ENCODE measurements around the gene IL12RB2.

Gene IL12RB2

DNA sequence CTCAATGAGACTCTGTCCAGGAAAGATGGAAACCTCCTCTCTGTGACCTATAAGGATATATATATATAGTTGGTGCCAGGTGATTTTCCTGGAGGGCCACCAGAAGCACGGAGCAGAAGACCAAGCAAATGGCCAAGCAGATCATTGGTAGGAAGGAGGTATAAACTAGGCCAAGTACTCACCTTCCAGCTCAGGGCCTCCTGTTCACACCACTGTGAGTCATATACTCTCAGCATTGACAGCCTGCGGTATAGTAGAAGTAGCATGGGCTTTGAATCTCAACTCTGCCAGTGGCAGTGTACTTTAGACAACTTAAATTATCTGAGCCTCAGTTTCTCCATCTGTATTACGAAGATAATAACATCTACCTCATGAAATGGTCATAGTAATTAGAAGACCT, 15.4 kb downstream of the IL12RB2 start:
- FAIRE-seq, result no peak
- TF ChIP-seq SPI1 (IDR thresholded peaks at IDR 0.05; ENCODE audit: low read depth, low read length) (no peak), PAX5 (IDR thresholded peaks at IDR 0.05; ENCODE audit: insufficient read depth, low read length, severe bottlenecking) (no peak), POU2F2 (IDR thresholded peaks at IDR 0.05; ENCODE audit: low read depth, low read length) (no peak), POLR2A (IDR thresholded peaks at IDR 0.05; ENCODE audit: low read depth, low read length) (no peak), TAF1 (IDR thresholded peaks at IDR 0.05; ENCODE audit: low read depth, low read length) (no peak), POLR2AphosphoS5 (IDR thresholded peaks at IDR 0.05; ENCODE audit: low read depth, low read length) (no peak)
- DNase-seq (ENCODE audit: insufficient read length, low spot score), result no peak

DNA sequence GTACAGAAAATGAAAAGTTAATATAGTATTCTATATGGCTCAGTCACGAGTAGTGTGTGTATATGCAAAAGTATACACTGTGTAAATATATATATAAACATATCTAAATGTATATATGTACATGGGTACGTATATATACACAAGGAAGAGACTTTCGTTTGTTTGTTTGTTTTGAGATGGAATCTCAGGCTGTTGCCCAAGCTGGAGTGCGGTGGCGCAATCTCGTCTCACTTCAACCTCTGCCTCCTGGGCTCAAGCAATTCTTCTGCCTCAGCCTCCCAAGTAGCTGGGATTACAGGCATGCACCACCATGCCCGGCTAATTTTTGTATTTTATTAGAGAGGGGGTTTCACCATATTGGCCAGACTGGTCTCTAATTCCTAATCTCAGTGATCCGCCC, 16.4 kb downstream of the IL12RB2 start:
- FAIRE-seq (no peak), DNase-seq (ENCODE audit: insufficient read length, low spot score) (no peak)
- TF ChIP-seq TAF1 (IDR thresholded peaks at IDR 0.05; ENCODE audit: low read depth, low read length), result no peak
- no peak for TF ChIP-seq POU2F2 (IDR thresholded peaks at IDR 0.05; ENCODE audit: low read depth, low read length)
- TF ChIP-seq POLR2A (IDR thresholded peaks at IDR 0.05; ENCODE audit: low read depth, low read length), result no peak
- no peak for TF ChIP-seq SPI1 (IDR thresholded peaks at IDR 0.05; ENCODE audit: low read depth, low read length)
- no peak for TF ChIP-seq POLR2AphosphoS5 (IDR thresholded peaks at IDR 0.05; ENCODE audit: low read depth, low read length)
- no peak for TF ChIP-seq PAX5 (IDR thresholded peaks at IDR 0.05; ENCODE audit: insufficient read depth, low read length, severe bottlenecking)

DNA sequence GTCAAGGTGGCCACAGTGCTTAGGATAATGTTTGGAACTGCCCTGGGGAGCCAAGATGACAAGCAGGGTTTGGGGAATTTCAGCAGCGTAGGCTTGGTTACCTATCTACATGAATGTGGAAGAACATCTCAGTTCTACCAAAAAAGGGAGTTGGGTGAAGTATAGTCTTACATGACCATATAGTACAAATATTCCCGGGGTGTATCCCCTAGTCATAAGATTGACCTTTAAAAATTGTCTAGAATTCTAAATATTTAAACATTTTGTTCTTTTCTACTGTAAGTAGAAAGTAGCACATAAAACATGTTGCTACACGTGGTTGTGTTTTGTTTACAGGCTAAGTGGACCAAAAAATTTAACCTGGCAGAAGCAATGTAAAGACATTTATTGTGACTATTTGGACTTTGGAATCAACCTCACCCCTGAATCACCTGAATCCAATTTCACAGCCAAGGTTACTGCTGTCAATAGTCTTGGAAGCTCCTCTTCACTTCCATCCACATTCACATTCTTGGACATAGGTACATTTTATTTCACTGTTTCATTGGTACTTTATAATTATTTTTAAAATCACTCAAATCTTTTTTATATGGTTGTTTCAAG, 20.3 kb downstream of the IL12RB2 start:
- DNase-seq (ENCODE audit: insufficient read length, low spot score) (no peak), FAIRE-seq (no peak)
- no peak for TF ChIP-seq POLR2AphosphoS5 (IDR thresholded peaks at IDR 0.05; ENCODE audit: low read depth, low read length)

DNA sequence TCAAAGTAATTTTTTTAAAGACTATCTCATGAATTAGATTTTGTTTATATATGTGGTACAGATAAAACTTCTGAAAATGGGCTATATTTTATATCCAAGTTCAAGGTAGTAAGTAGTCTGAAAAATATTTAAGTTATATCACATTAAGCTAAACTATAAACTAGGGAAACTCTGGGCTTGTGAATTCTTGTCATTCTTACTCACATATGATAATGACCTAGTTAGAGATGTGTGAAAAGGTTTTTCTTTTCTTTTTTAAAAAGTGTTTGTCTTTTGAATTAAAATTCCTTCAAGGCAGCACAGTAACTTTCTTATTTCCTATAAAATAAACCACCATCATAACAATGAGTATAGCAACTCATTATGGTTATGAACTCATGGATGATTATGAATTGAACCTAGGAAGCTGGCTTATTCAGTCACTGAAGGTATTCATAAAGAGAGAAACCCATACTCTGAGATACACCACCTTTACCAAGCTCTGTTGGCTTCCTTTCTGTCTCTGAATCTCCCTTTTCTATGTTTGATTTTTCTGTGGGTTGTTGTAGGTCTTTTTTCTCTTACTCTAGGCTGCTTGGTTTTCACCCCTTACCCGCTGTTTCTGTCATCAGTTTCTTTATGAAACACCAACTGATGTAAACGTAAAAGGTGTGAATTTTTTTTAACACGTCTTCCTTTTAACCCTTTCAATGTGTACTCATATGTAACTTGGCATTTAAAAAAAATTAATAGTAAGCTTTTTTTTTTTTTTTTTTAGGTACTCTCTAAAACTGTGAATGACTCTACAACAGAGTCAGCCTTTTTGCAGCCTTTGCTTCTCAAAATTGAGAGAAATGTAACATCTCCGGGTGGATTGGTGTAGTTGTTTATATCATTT, 25.2 kb downstream of the IL12RB2 start:
- TF ChIP-seq PAX5 (IDR thresholded peaks at IDR 0.05; ENCODE audit: insufficient read depth, low read length, severe bottlenecking) (peak; percentile 44), SPI1 (IDR thresholded peaks at IDR 0.05; ENCODE audit: low read depth, low read length) (no peak)
- DNase-seq (ENCODE audit: insufficient read length, low spot score) (no peak), FAIRE-seq (peak; percentile 9)

DNA sequence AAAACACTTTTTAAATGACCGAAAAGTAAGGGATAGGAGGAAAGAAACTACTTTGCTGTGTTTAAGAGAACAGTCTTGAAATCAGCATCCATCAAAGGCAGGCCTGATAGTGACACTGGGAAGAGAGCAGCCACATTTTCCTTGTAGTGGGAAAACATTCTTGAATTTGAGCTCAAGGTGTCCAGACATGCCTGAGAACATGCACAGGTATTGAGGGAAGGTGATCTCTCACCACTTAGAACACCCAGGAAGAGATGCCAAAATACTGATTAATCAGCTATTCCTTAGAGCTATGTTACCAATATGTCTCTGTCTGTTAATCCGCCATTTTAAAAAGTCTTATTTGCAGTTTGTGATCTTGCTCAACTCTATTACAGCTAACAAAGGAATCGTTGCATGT, 25.9 kb downstream of the IL12RB2 start:
- no peak for DNase-seq (ENCODE audit: insufficient read length, low spot score)
- TF ChIP-seq TAF1 (IDR thresholded peaks at IDR 0.05; ENCODE audit: low read depth, low read length) (no peak), POLR2AphosphoS5 (IDR thresholded peaks at IDR 0.05; ENCODE audit: low read depth, low read length) (no peak), POLR2A (IDR thresholded peaks at IDR 0.05; ENCODE audit: low read depth, low read length) (no peak), PAX5 (IDR thresholded peaks at IDR 0.05; ENCODE audit: insufficient read depth, low read length, severe bottlenecking) (no peak), SPI1 (IDR thresholded peaks at IDR 0.05; ENCODE audit: low read depth, low read length) (no peak), POU2F2 (IDR thresholded peaks at IDR 0.05; ENCODE audit: low read depth, low read length) (no peak)
- FAIRE-seq, result no peak

DNA sequence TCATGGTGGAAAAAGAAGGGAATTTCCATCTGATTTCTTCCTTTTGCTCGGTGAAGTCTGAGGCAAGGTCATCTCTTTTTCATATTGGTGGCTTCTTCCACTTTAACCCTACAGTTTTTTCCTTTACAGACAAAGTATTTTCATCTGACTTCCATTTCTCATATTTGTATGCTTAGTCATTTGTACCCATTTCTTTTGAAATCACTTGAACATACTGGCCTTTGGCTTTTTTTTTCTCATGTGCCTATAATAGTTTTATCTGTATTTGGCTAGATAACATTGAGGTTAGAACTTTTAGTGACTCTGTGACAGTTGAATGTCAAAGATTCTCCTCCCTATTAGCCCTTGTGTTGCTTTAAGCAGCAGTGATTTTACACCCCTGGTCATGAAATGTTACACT, 27.7 kb downstream of the IL12RB2 start:
- TF ChIP-seq SPI1 (IDR thresholded peaks at IDR 0.05; ENCODE audit: low read depth, low read length), result no peak
- TF ChIP-seq POLR2A (IDR thresholded peaks at IDR 0.05; ENCODE audit: low read depth, low read length), result no peak
- TF ChIP-seq PAX5 (IDR thresholded peaks at IDR 0.05; ENCODE audit: insufficient read depth, low read length, severe bottlenecking), result no peak
- no peak for TF ChIP-seq POU2F2 (IDR thresholded peaks at IDR 0.05; ENCODE audit: low read depth, low read length)
- no peak for TF ChIP-seq POLR2AphosphoS5 (IDR thresholded peaks at IDR 0.05; ENCODE audit: low read depth, low read length)
- no peak for TF ChIP-seq TAF1 (IDR thresholded peaks at IDR 0.05; ENCODE audit: low read depth, low read length)
- no peak for DNase-seq (ENCODE audit: insufficient read length, low spot score)

DNA sequence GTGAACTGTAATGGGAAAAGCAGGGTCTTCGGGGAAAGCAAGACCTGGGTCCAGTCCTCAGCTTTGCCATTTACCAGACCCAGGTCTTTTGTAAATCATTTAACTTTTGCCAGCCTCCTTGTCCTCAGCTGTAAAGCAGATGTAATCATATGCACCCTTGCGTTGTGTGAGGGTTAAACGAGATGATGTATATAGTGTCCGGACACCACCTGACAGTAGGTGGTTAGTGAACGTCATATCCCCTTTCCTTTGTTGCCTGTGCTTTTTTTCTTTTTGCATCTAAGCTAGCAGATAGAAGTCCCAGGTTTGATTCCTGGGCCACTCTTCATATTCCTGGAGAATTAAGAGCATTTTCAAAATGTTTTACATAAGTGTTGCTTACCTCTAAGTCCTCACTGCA, 28.5 kb downstream of the IL12RB2 start:
- FAIRE-seq (no peak), DNase-seq (ENCODE audit: insufficient read length, low spot score) (no peak)

More for the DNA sequence above, 27.7 kb downstream of the IL12RB2 start:
- no peak for FAIRE-seq

DNA sequence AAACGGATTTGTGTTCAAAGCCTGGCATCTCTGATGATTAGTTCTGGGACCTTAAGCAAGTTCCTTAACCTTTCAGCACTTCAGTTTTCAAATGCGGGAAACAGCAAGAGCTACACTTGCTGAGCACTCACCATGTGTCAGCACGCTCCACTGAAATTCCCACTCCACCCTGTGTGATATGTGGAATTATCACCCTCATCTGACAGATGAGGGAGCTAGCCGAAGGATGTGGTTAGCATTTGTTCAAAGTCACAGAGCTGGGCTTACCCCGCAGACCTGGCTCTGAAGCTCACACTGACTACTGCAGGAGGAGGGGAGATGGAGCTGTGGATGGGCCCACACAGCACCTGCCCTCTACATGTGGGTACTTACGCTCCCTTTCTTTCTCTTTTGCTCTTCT, 29.1 kb downstream of the IL12RB2 start:
- DNase-seq (ENCODE audit: insufficient read length, low spot score) (no peak), FAIRE-seq (peak; percentile 78)

More for the DNA sequence above, 28.5 kb downstream of the IL12RB2 start:
- TF ChIP-seq POLR2AphosphoS5 (IDR thresholded peaks at IDR 0.05; ENCODE audit: low read depth, low read length) (no peak), PAX5 (IDR thresholded peaks at IDR 0.05; ENCODE audit: insufficient read depth, low read length, severe bottlenecking) (no peak), SPI1 (IDR thresholded peaks at IDR 0.05; ENCODE audit: low read depth, low read length) (no peak), POU2F2 (IDR thresholded peaks at IDR 0.05; ENCODE audit: low read depth, low read length) (no peak), TAF1 (IDR thresholded peaks at IDR 0.05; ENCODE audit: low read depth, low read length) (no peak), POLR2A (IDR thresholded peaks at IDR 0.05; ENCODE audit: low read depth, low read length) (no peak)

DNA sequence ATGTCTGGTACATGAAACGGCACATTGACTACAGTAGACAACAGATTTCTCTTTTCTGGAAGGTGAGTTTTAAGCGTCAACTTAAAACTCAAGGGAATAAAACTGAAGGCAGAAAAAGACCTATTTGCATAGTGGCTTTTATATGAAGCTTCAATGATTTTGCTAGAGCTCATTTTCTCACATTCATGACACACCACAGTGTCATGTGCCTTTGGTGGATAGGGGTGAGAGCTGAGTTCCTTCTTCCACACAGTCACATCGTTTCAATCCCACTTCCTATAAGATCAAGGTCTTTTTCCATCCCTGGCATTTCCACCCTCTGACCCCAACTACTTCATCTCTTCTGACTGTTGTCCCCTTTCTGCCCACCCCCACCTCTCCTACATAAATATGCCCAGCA, 31.0 kb downstream of the IL12RB2 start:
- peak; percentile 82 for TF ChIP-seq SPI1 (IDR thresholded peaks at IDR 0.05; ENCODE audit: low read depth, low read length)
- no peak for TF ChIP-seq POLR2A (IDR thresholded peaks at IDR 0.05; ENCODE audit: low read depth, low read length)
- TF ChIP-seq POLR2AphosphoS5 (IDR thresholded peaks at IDR 0.05; ENCODE audit: low read depth, low read length), result no peak
- DNase-seq (ENCODE audit: insufficient read length, low spot score), result no peak
- peak; percentile 92 for FAIRE-seq

More for the DNA sequence above, 29.1 kb downstream of the IL12RB2 start:
- TF ChIP-seq POLR2AphosphoS5 (IDR thresholded peaks at IDR 0.05; ENCODE audit: low read depth, low read length) (no peak), TAF1 (IDR thresholded peaks at IDR 0.05; ENCODE audit: low read depth, low read length) (no peak), PAX5 (IDR thresholded peaks at IDR 0.05; ENCODE audit: insufficient read depth, low read length, severe bottlenecking) (no peak), POLR2A (IDR thresholded peaks at IDR 0.05; ENCODE audit: low read depth, low read length) (no peak), POU2F2 (IDR thresholded peaks at IDR 0.05; ENCODE audit: low read depth, low read length) (no peak)

Measured in GM12891 (cell line).